Embryonic facial prominence (tissue), 1 donor: Measurements from ENCODE around the gene MYH6.
"Not testable (repeated sequence)": the region's sequence is repeated elsewhere in the genome, so short reads cannot be mapped to it uniquely, and the experiment has no call there.

ENCODE experiments used
- DNase-seq: peaks from one replicate; pipeline ENCODE4 v3.0.0-alpha.2; 2016; ENCODE audit errors: extremely low spot score

Gene MYH6

DNA sequence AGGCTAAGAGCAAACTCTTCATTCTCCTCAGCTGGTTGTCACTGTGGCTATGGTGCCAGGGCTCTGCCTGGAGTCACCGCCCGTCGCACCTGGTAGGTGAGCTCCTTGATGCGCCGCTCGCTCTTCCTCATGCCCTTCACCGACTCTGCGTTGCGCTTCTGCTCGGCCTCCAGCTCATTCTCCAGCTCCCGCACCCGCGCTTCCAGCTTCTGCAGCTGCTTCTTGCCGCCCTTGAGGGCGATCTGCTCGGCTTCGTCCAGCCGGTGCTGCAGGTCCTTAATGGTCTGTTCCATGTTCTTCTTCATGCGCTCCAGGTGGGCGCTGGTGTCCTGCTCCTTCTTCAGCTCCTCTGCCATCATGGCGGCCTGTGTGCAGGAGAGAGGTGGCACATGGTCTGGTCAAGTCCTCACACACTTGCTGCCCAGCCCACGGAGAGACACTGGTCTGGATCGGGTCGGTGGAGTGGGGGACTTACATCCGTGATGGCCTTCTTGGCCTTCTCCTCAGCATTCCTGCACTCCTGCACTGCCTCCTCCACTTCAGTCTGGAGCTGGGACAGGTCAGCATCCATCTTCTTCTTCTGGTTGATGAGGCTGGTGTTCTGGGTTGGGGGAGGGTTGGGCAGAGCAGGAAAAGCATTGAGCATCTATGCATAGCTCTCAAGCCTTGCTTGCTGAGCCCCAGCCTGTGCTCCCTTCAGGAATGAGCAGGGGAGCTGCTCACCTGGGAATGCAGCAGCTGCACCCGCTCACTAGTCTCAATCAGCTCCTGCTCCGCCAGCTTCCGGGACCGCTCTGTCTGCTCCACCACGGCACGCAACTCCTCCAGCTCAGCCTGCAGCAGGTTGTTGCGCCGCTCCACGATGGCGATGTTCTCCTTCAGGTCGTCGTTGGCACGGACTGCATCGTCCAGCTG lies 7.1 kb upstream of the MYH6 start:
- DNase-seq, result no peak

GRCh38 chr14:23414254-23414653 lies 6.2 kb upstream of the MYH6 start:
- DNase-seq, result no peak

- no peak for DNase-seq
These were observed 5.6 kb upstream of the MYH6 start for GRCh38 chr14:23413681-23414080.

DNA sequence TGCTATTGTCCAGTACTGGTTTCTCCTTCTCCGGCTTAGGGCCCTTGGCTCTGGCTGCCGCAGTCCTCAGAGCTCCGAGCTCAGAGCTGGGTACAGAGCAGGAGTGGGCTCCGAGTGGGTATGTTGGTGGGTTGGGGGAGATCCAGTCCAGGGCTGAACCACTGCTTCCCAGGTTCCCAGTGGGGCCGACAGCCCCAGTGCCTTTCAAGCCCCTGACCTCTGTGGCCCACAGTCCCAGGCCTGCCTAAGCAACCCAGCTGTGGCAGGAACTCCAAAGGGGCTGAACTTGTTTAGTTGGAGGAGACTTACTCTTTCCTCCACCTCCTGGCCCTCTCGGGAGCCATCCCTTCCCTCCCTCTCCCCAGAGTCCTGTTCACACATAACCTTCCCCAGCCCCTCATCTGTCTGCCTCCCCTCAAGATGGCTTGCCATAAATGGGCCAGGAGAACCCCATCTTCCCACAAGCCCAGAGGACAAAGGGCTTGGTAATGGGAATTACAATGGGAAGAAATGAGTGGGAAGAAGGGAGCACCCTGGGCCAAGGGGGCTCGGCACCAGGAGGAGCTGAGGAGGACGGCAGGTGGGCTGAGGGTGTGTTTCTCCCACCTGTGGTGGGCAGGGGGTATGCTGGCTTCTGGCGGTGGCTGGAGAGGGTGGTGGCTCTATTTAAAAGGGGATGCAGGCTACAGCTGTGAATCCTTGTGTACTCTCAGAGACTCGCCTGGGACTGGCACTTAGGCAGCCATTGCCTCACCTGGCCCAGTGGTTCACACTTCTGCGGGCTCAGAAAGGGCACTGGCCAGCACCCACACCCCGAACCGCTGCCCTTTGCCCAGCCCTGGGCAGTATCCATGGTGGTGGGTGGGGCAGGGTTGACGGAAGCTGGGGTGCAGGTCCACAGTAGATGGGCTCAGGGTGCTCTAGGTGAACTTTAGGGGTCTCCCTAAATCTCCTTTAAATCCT lies 3.8 kb upstream of the MYH6 start:
- no peak for DNase-seq

DNA sequence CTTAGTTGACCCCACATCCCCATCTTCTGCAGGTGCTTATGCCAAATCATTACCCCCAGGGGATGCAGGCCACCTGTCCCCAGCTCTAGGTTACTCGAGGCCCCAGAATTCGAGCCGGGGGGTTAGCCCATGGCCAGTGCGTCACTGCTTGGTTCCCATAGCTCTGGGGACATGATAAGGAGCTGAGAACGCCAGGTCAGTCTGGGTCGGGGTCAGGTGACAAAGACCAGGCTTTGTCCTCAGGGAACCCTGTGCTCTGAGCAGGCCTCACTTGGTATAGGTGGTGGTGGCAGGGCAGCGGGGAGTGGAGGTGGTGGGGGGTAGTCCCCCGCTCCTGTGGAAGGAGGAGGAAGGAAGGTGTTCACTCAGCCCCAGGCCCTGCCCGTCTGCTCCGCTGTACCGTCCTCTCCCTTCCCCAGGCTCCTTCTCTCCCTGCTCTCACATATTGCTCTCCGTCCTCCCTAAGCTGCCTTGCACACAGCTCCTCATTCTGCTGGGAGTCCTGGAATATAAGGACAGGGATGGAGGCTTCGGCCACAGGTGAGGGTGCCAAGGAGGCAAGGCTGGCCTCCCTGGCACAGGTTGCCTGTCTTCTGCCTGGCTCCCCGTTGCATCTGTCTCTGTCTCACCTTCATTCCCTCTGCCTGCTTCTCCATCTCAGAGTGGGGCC lies 2.0 kb upstream of the MYH6 start:
- DNase-seq, result no peak

DNA sequence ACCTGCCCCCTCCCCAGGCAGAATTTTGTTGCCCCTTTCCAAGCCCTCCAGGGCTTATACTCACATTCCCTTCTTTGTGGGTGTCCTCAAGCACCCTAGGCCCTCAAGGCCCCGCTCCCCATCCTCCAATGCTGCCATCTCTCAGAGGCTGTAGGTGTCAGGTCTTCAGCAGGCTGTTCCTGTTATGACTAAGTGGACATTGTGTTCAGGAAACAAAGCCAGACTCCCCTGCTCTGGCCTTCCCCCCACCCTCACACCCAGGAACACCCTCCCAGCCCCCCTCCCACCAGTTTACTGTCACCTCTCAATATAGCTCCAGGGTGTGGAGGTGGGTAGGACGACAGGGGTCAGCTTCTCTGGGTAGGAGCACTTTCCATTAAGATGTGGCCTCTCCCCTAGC lies 1.4 kb upstream of the MYH6 start:
- no peak for DNase-seq

DNA sequence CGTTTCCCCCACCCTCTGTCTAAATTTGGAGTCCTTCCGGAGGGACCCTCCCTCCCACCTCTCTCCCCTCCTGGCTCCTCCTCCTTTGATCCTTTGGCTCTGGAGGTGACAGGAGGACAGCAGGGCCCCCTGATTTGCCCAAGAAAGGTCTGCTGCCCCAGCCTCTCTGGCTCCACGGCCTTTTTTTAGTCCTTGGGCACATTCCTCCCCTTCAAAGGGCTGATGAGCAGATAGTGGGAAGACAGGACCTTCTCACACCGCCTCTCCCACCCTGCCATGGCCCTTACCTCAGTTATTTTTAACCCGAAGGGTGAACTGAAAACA lies 196 bp upstream of the MYH6 start:
- DNase-seq, result no peak

GRCh38 chr14:23406725-23407355 lies 1.2 kb downstream of the MYH6 start:
- no peak for DNase-seq

DNA sequence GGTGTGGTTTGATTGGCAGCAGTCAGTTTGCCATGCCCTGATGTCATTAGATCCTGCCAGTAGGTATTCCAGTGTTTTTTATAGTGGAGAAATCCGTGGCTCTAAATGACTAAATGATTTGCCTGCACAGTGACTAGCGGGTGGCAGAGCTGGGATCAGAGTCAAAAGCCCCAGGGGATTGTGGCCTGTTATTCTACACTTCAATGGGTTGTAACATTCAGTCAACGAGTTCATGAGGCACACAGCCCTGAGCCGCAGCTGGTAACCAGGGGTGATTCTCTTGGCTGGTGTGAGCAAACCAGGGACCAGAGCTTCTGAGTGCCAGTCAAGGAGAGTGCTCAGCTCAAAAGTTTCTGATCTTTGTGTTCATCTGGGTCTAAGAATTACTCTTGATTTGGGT lies 1.8 kb downstream of the MYH6 start:
- no peak for DNase-seq

DNA sequence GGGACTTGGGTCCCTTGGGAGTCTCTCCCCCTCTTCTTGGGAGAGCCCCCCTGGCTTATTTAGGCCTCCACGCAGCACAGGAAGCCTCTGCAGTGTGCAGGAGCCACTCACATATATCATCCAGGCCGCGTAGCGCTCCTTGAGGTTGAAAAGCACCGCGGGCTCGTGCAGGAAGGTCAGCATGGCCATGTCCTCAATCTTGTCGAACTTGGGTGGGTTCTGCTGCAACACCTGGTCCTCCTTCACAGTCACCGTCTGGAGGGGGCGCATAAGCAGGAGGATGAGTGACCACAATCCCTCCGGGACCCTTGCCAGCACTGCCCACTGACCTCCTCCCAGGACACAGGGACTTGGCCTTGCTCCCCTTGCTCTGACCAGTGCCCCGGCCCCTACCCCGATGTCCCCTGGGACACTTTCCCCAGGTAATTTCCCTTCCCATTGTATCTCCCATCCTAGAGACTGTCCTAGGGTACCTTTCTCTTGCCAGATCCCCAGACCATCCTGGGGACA lies 2.5 kb downstream of the MYH6 start:
- no peak for DNase-seq

DNA sequence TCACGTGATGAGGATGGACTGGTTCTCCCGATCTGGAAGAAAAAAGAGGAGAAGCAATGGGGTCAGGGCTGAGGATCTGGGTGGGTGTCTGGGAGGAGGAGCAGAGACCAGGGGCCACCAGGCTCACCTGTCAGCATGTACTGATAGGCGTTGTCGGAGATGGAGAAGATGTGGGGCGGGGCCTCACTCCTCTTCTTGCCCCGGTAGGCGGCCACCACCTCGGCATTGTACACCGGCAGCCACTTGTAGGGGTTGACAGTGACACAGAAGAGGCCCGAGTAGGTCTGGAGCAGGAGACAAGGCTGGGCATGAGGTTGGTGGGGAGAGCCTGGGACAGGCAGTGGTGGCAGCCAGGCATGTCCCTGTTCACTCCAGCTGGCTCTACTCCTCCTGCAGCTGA lies 3.0 kb downstream of the MYH6 start:
- no peak for DNase-seq

DNA sequence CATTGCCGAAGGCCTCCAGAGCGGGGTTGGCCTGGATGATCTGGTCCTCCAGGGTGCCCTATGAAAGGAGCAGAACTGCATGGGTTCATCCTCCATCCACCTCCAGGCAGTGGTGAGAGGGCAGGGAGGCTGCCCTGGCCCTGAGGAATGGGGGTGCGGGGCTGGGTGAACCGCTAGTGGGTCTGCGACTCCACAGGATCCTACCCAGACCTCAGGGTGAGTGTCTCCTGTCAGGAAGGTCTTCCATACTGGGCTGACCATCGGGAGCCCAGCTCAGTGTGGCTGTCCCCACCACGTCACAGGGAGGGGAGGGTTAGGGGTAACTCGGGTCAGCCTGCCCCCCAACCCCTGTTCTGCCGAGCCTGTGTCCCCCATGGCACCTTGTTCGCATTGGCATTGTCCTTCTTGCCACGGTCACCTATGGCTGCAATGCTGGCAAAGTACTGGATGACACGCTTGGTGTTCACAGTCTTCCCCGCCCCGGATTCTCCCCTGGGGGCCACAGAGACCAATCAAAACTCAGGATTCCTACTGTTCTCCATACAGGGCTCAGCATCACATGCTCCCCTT lies 3.7 kb downstream of the MYH6 start:
- DNase-seq, result no peak

DNA sequence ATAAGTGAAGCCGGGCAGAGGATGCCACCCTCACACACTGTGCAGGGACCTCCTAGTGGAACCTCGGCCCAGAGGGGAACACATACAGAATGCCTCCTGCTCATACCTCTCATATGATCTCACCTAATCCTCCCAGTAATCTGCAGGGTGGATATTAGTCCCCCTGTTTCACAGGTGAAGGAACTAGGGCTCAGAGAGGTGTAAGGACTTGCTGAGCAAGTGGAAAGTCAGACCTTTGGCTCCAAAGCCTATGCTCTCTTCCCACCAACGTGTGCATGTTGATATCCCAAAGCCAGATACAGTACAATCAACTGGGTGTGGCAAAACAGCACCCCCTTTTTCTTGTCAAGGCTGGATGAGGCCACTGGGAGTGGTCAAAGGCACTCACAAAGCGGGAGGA lies 4.2 kb downstream of the MYH6 start:
- DNase-seq, result no peak

- DNase-seq, result no peak
These were observed 5.0 kb downstream of the MYH6 start for GRCh38 chr14:23403139-23403438.

DNA sequence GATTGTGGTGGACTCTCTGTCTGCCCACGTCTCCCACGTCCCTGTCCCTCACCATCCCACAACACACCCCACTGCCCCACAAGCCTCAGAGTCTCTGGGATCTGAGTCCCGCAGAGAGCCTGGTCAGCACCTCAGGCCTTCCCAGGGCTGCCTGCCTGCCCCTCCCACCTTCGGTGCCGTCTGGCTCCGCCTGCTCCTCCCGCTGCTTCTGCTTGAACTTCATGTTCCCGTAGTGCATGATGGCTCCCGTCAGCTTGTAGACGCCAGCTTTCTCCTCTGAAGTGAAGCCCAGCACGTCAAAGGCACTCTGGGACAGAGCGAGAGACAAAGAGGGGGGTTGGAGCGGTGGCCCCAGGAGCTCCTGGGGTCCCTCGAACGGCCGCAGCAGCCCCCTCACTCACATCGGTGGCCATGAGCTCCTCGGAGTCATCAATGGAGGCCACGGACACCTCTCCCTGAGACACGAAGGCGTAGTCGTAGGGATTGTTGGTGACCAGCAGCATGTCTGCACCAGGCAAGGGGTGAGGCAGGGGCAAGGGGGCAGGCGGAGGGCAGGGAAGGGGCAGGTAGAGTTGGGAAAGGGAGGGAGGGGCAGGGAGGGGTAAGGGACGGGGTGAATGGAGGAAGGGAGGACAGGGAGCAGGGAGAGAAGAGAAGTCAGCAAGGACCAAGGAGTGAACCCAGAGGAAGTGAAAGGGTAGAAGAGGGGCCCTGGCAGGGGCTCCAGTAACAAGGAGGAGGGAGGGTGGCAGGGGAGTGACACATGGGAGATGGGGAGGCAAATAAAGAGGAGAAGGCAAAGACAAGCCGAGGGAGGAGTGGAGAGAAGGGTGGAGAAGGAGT lies 5.6 kb downstream of the MYH6 start:
- no peak for DNase-seq

GRCh38 chr14:23401291-23401690 lies 6.8 kb downstream of the MYH6 start:
- DNase-seq, result no peak

GRCh38 chr14:23400496-23401149 lies 7.5 kb downstream of the MYH6 start:
- not testable (repeated sequence) for DNase-seq

DNA sequence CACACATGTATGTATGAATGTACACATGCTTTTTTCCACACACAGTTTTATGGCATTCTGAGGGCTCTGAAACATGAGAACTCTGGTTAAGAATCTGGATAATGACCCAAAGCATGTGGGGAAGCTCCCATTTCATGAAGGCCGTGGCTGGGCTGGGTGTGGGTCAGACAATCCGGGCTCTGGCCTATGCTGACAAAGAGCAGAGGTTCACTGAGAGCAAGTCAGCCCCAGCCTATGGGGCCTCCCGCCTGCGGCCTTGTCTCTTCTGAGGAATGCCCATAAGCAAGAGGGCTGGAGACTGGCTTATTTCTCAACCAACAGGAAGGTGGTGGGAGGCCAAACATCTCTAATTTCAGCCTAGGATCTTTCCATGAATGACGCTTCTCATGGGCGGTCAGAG lies 8.5 kb downstream of the MYH6 start:
- DNase-seq, result no peak

DNA sequence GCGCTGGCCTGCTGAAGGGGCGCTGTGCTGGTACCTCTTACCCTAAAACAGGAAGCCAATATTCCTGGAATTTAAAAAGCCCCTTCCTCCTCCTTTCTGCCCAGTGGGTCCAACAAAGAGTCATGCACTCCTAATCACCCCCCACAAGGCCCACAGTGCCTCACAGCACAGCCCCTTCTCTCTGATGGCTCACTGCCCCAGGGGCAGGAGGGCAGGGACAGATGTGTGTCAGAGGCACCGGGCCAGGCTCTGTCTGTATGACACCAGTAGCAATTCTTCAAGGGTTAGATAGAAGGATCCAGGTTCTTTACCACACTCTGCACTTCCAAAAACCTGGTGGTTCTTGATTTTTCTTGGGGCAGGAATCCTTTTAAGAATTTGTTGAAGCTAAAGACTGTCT lies 8.9 kb downstream of the MYH6 start:
- DNase-seq, result no peak

GRCh38 chr14:23398348-23398747 lies 9.7 kb downstream of the MYH6 start:
- DNase-seq, result no peak
